Esophagus squamous epithelium (tissue), 5 donors: ENCODE data around the gene FXYD6. TPM values are rescaled to one million over a fixed set of nuclear protein-coding genes. Genes with fewer than 3 reads are reported as not detected.

Source experiments
- DNase-seq: peaks from one replicate; lab custom pipeline; 2025; lab: John Stamatoyannopoulos, UW
- H3K27ac ChIP-seq, 4 donors: fragments of 200-600 bp; sonication (generic); one replicate each; pipeline ENCODE4 v1.5.1; 2016 to 2019; ENCODE audit warnings: mild to moderate bottlenecking in 1 of 4
- H3K27me3 ChIP-seq, 4 donors: fragments of 200-600 bp; sonication (generic); 1 replicate in 3 of 4; 2 replicates in 1 of 4; pipeline versions ENCODE4 v1.5.1 to v1.6.0; 2017 to 2021; ENCODE audit warnings: antibody characterized with exemption in 1 of 4
- H3K36me3 ChIP-seq, 3 donors: fragments of 200-600 bp; sonication (generic); one replicate each; pipeline ENCODE4 v1.5.1; 2016 to 2019
- H3K4me1 ChIP-seq, 3 donors: fragments of 200-600 bp; sonication (generic); one replicate each; pipeline ENCODE4 v1.5.1; 2017 to 2019
- H3K4me3 ChIP-seq, 4 donors: fragments of 200-600 bp; sonication (generic); 1 replicate in 3 of 4; 2 replicates in 1 of 4; pipeline ENCODE4 v1.5.1; 2016 to 2019; ENCODE audit warnings: mild to moderate bottlenecking in 2 of 4, moderate library complexity in 1 of 4
- H3K9me3 ChIP-seq, 3 donors: fragments of 200-600 bp; sonication (generic); one replicate each; pipeline ENCODE4 v1.5.1; 2016 to 2019
- CTCF ChIP-seq, 6 experiments: fragments of 450-650 bp in 4 of 6; fragments of 200-600 bp in 2 of 6; sonication (generic) in 2 of 6; IDR thresholded peaks; one replicate each; pipeline ENCODE4 v1.5.1; 2016 to 2019; ENCODE audit warnings: antibody characterized with exemption in 6 of 6, mild to moderate bottlenecking in 4 of 6, moderate library complexity in 4 of 6
- POLR2A ChIP-seq, 4 donors: fragments of 450-650 bp; IDR thresholded peaks; one replicate each; pipeline ENCODE4 v1.6.1; 2017; ENCODE audit warnings: antibody characterized with exemption in 4 of 4, mild to moderate bottlenecking in 4 of 4, moderate library complexity in 3 of 4
- WGBS, 2 donors: methylation state at CpG; one replicate each; pipeline ENCODE4 v1.1.5; 2018; 5-methylcytosine and 5-hydroxymethylcytosine counted together
- intact Hi-C: fragments of 100-400 bp; cut with DNase I; formaldehyde crosslinking; loops from one replicate; pipeline ENCODE4 v1.15.0; 2022
- total RNA-seq, 4 donors: library from RNA; depleted of rRNA; stranded (reverse); fragments of >200 nt; gene quantifications; one replicate each; pipeline ENCODE4 v1.1.0, GENCODE V29; 2016
- donor health status: DM: yes; HTN: yes; CAD: no.

FXYD6 gene
- total RNA-seq, 4 donors from 2014 or later = 0.61 to 27.7 (median 2.1) TPM

- H3K27ac ChIP-seq = no peak overlapping the region
- no peaks in the 10 kb centered on the region for H3K36me3 ChIP-seq
- H3K27me3 ChIP-seq = no peaks in the 10 kb centered on the region
- TF ChIP-seq POLR2A (IDR thresholded peaks at IDR 0.05) = no peak
- TF ChIP-seq CTCF (IDR thresholded peaks at IDR 0.05) = no peak
- DNase-seq = no peak
- 93% methylated on average over 2 of the region's 4 CpGs; no CpG with 5 or more reads in 1 of the 2 donors for WGBS, 2 donors
- no peaks in the 10 kb centered on the region for H3K9me3 ChIP-seq
- H3K4me1 ChIP-seq = peaks cover 0 to 11% (median 5%) of the 10 kb centered on the region in 3 donors
- intact Hi-C loops = no loop called here
- no peak overlapping the region for H3K4me3 ChIP-seq
These were observed 46.8 kb upstream of the FXYD6 start for GRCh38 chr11:117923275-117923674.

DNA sequence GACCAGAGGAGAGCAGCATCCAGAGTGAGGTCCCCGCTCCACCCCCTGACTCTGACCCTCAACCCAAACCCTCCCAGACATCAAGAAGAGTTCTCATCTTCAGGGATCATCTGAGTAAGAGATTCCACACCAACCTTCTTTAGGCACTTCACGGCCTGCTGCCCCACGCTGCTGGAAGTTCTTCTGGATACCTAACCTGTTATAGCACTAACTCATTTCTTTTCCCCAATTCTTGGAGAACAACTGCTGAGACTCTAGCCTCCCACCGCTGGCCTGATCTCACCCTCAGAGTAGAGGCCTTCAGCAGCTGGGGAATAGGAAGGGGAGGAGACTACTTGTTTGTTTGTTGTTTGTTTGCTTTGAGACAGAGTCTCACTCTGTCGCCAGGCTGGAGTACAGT, 45.4 kb upstream of the FXYD6 start:
- TF ChIP-seq POLR2A (IDR thresholded peaks at IDR 0.05) = no peak
- TF ChIP-seq CTCF (IDR thresholded peaks at IDR 0.05) = no peak
- 92 to 95% methylated on average over 5 of the region's 5 CpGs for WGBS, 2 donors
- Histone ChIP-seq H3K4me3 (no peak overlapping the region), H3K36me3 (peaks cover 0 to 6% (median 0%) of the 10 kb centered on the region in 3 donors), H3K27ac (no peak overlapping the region), H3K4me1 (peaks cover 0 to 6% (median 5%) of the 10 kb centered on the region in 3 donors), H3K27me3 (no peaks in the 10 kb centered on the region), H3K9me3 (no peaks in the 10 kb centered on the region)
- intact Hi-C loops = no loop called here
- DNase-seq = no peak

DNA sequence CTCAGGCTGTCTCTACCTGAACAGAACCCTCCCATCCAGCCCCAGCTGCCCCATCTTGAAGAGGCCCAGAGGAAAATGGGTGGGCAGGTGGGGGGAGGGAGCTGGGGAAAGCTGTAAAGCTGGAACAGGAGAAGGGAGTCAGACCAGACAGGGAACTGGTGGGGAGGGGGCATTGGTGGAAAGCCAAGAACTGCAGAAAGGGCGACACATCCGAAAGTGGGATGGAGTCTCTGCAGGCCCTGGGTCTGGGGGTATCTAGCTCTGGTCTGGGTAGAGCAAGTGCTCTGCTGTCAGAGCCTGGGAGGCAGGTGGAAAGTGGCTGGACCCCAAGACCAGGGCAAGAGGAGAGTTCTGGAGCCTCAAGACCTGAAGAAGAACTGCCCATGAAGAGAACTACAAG, 45.0 kb upstream of the FXYD6 start:
- Histone ChIP-seq H3K4me3 (no peak overlapping the region), H3K27me3 (no peaks in the 10 kb centered on the region), H3K4me1 (peaks cover 0 to 6% (median 5%) of the 10 kb centered on the region in 3 donors), H3K27ac (no peak overlapping the region), H3K9me3 (no peaks in the 10 kb centered on the region), H3K36me3 (peaks cover 0 to 9% (median 0%) of the 10 kb centered on the region in 3 donors)
- DNase-seq = no peak
- 94 to 100% methylated on average over 2 of the region's 2 CpGs for WGBS, 2 donors
- TF ChIP-seq CTCF (IDR thresholded peaks at IDR 0.05) (no peak), POLR2A (IDR thresholded peaks at IDR 0.05) (no peak)
- intact Hi-C loops = no loop called here

- TF ChIP-seq POLR2A (IDR thresholded peaks at IDR 0.05) (no peak), CTCF (IDR thresholded peaks at IDR 0.05) (no peak)
- Histone ChIP-seq H3K27me3 (no peaks in the 10 kb centered on the region), H3K27ac (no peak overlapping the region), H3K9me3 (no peaks in the 10 kb centered on the region), H3K4me1 (peaks cover 0 to 6% (median 5%) of the 10 kb centered on the region in 3 donors), H3K36me3 (peaks cover 0 to 12% (median 0%) of the 10 kb centered on the region in 3 donors), H3K4me3 (no peak overlapping the region)
- WGBS, 2 donors = 50 to 67% methylated on average over 1 to 4 of the region's 4 CpGs
- DNase-seq = no peak
- intact Hi-C loops = no loop called here
These were observed 43.3 kb upstream of the FXYD6 start for GRCh38 chr11:117919781-117920221.

GRCh38 chr11:117919341-117919740, 42.9 kb upstream of the FXYD6 start:
- peaks cover 0 to 16% (median 0%) of the 10 kb centered on the region in 3 donors for H3K36me3 ChIP-seq
- H3K9me3 ChIP-seq = no peaks in the 10 kb centered on the region
- WGBS, 2 donors = 4 to 23% methylated on average over 3 to 4 of the region's 4 CpGs
- H3K27me3 ChIP-seq = no peaks in the 10 kb centered on the region
- TF ChIP-seq POLR2A (IDR thresholded peaks at IDR 0.05) (no peak), CTCF (IDR thresholded peaks at IDR 0.05) (no peak)
- no peak overlapping the region for H3K4me3 ChIP-seq
- intact Hi-C loops = no loop called here
- H3K4me1 ChIP-seq = peaks cover 0 to 6% (median 5%) of the 10 kb centered on the region in 3 donors
- H3K27ac ChIP-seq = no peak overlapping the region
- no peak for DNase-seq
